GM12873 (cell line): ENCODE data around the gene SMIM30.

ENCODE experiments used
- CTCF ChIP-seq: IDR thresholded peaks from 2 replicates; pipeline ENCODE4 v1.5.1; 2012; ENCODE audit warnings: low read depth, mild to moderate bottlenecking, moderate library complexity, low read length, control low read depth; ENCODE audit not compliant: insufficient read depth; ENCODE audit errors: missing control alignments

SMIM30 gene

DNA sequence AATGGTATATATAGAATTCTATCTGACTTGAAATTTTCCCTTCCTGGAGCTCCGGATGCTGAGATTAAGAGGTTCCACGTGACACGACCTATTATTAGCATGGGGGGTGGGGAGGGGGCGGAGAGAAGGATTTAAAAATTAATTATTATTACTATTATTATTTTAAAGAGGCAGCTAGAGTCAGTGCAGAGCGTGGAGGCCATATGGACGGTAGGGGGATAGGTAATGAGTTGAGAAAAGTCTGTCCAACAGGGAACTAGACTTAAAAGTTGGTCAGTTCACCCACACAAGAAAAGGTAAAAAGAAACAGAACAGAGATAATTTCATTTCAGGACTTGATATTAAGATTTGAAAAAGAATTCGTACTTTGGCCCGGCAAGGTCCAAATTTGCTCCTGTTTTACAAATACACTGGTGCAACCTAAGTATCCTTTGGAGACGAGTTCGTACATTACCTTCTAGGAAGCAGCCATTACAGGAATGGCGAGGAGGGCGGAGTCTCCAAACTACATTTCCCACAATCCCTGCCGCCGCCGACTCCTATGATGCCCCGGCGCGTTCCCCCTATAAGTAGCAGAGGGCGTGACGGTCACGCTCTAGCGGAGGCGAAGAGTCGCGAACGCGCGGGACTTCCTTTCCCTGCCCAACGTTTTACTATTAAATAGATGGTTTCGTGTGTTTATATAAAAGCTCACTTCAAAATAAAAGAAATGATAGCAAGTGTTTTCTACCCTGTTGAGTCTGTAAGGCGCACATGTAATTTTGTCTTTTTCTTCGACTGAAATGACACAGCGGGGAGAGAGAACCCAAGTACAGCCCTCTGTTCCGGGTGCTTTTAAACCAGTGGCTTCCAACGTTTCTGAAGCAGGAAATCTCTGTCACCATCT lies at the start of gene SMIM30:
SMIM30 (minus strand) TSS at position 481 of the 886 bp plus-strand sequence. CDS start 976 bp downstream, outside the sequence.
- no peak for TF ChIP-seq CTCF

DNA sequence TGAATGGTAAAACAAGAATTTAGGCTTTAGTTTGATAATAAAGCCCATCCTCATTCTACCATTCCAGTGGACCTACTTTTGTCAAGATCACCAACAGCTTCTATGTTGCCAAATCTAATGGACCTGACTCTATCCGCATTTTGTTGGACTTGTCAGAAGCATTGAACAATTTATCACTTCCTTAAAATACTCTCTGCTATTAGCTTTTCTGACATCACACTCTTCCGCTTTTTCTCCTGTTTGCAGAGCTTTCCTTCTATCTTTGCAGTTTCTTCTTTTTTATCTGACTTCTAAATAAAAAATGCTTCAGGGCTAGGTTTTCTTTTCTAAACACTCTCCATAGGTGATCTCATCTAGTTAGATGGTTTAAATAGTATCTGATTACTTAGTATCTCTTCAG lies 42.7 kb upstream of the SMIM30 start:
- TF ChIP-seq CTCF, result no peak

GRCh38 chr7:113159746-113160339 lies 41.5 kb upstream of the SMIM30 start:
- TF ChIP-seq CTCF, result peak; percentile 77

DNA sequence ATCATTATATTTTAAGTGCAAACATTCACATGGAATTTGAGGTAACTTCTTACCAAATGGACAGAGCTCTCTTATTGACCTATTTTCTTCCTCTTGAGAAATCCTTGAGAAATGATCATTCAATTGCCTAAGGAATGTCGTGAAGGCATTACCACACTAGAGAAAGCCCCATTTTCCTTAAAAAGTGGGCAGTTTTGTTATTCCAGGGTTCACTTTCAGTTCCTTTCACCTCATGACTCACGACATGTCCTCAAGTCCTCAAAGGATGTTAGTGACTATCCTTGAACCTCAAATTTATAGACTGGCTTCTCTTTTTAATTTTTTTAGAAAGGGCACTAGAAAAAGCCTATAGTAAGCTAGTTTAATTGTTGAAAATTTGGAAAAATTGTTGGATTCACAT lies 40.4 kb upstream of the SMIM30 start:
- TF ChIP-seq CTCF, result no peak

GRCh38 chr7:113154117-113154516 lies 35.8 kb upstream of the SMIM30 start:
- no peak for TF ChIP-seq CTCF

GRCh38 chr7:113144817-113145216 lies 26.5 kb upstream of the SMIM30 start:
- no peak for TF ChIP-seq CTCF

- TF ChIP-seq CTCF, result no peak
These were observed 25.3 kb upstream of the SMIM30 start for GRCh38 chr7:113143486-113144257.
